T-helper 1 cell (primary cell): Measurements from ENCODE around the gene FBXO8.
"Not testable (repeated sequence)": the region's sequence is repeated elsewhere in the genome, so short reads cannot be mapped to it uniquely, and the experiment has no call there.

Source experiments
- DNase-seq, 5 donors: peaks; one replicate each; pipeline ENCODE4 v3.0.0-alpha.2; 2012 to 2020

The FBXO8 gene

GRCh38 chr4:174282836-174283506 is 496 bp downstream of the FBXO8 start:
- DNase-seq: peak; percentile 58 to 92 (median 73)

DNA sequence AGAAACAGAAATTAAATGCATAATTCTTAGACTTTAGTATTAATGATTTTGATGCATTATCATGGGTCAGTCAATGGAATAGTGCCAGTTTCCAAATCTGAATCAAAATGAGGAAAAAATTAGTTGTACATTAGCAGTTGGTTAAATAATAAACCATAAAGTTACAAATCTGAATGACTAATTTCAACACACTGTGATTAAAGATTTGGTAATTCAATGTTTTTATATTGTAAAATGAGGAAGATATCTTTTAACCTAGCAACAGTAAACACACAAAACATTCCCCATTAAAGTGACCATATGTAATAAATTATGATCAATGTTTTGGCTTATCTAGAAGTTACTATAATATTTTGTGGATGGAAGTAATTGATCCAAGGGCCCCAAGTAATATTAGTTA is 1.6 kb downstream of the FBXO8 start:
- DNase-seq: no peak

DNA sequence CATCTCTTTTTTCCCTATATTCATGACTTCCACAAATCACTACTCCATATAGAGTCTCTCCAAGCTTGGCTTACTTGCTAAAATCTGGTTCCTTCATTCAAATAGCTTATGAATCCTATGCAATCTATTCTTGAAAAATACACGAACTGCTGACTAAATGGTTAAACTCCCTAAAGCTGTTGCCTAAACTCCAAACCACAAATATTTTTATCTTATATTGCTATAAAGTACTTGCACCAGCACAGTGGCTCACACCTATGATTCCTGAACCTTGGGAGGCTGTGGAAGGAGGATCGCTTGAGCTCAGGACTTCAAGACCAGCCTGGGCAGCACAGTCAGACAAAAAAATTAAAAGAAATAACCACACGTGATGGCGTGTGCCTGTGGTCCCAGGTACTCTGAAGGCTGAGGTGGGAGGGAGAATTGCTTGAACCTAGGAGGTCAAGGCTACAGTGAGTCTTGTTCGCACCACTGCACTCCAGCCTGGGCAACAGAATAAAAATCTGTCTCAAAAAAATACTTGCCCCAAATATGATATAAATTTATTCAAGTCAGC is 2.2 kb downstream of the FBXO8 start:
- DNase-seq: no peak

GRCh38 chr4:174279433-174280155 is 3.9 kb downstream of the FBXO8 start:
- DNase-seq: no peak

DNA sequence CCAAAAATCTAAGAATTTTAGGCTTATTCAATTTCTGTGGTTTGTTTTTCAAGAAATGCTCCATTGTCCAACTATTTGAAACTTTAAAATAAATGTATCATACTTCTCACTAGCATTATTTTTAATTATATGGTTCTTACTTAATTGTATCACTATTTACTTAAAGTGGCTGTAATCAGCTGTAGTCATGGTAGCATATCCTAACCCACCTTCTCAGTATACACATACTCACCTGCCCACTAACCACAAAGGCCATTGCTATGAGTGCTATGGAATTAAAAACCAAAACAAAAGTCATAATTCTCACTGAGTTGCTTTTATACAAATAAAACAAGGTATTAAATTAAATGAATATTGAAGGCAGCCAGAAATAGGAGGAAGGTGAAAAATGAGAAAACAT is 5.0 kb downstream of the FBXO8 start:
- no peak for DNase-seq

- DNase-seq: no peak
Observed at GRCh38 chr4:174277433-174277832, 6.0 kb downstream of the FBXO8 start.

DNA sequence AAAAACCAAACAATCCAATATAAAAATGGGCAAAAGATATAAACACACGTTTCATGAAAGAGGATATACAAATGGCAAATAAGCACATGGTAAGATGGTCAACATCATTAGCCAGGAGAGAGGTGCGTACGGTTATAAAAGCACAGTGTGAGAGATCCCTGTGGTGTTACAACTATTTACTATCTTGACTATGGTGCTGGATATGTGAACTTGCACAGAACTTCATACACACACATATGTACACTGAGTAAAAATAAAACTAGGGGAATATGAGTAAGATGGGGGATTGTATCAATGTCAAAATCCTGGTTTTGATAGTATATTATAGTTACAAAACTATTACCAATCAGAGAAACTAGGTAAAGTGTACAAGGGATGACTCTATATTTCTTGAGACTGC is 8.4 kb downstream of the FBXO8 start:
- DNase-seq: no peak

DNA sequence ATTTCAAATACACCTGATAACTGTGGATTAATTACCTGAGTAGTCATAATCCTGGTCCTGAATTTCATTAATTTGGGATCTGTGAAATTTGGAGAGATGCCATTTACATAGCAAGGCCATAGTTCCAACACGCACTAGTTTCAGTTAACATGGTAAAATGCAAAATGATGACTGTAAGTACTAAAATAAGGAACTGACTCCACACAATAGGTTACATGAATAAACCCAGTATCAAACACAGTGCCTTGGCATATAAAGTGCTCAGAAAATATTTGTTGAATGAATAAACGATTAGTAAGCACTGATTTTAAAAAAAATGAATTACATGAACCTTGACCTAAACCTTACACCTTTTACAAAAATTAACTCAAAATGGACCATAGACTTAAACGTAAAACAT is 9.0 kb downstream of the FBXO8 start:
- no peak for DNase-seq

GRCh38 chr4:174273930-174274329 is 9.5 kb downstream of the FBXO8 start:
- no peak for DNase-seq

GRCh38 chr4:174266416-174266815 is 17.1 kb downstream of the FBXO8 start:
- DNase-seq: no peak

- no peak for DNase-seq
Observed at GRCh38 chr4:174265916-174266315, 17.6 kb downstream of the FBXO8 start.

DNA sequence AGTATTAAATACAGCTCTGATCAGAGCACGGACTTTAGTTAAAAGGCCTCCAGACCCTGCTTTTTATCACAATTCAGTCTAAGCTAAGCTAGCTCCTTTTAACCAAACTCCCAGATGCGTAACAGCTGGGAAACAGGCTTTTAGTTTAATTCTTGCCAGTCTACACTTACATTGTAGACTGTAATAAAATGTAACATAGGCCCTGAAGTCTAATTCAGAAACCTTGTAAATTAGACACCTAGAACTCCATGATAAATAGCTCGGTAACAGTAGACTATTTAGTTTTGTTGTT is 20.1 kb downstream of the FBXO8 start:
- DNase-seq: no peak

- DNase-seq: no peak
Observed at GRCh38 chr4:174262624-174263444, 20.6 kb downstream of the FBXO8 start.

- not testable (repeated sequence) for DNase-seq
Observed at GRCh38 chr4:174261432-174261831, 22.0 kb downstream of the FBXO8 start.

- DNase-seq: no peak
Observed at GRCh38 chr4:174260099-174260498, 23.4 kb downstream of the FBXO8 start.

GRCh38 chr4:174259580-174259979 is 23.9 kb downstream of the FBXO8 start:
- DNase-seq: no peak

- DNase-seq: no peak
Observed at GRCh38 chr4:174256277-174256713, 27.2 kb downstream of the FBXO8 start.

DNA sequence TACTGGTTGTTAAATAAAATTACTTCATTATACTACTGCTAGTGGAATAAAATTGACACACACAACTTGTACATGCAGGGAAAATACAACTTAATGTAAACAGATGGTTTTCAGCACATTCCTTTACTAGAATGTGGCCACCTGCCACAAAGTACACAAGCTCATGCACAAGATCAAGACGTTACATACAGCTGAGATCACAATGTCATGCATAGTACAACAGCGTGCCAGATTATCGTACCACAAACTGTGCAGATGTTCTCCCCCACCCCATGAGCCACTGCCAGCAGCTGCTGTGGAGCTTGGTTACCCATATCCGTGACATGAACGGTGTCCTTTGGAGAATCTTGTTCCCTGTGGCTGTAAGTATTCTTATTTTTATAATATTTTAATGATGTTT is 27.7 kb downstream of the FBXO8 start:
- DNase-seq: no peak

- no peak for DNase-seq
Observed at GRCh38 chr4:174255374-174255773, 28.1 kb downstream of the FBXO8 start.

DNA sequence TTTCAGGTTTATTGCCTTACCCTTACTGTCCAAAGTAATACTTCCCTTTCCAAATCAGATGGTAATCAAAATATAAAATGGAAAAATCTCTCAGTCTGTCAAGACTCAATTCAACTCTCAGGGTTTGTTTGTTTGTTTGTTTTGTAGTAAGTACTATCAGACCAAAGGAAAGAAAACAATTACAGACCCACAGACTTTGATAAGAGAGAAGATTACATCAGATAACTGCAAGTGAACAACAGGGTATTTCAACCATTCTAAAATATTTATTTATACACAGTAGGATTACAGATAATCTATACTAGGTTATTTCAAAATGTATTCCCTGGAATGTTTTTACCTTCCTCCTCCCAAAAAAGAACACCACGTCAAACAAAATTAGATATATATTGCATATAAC is 28.9 kb downstream of the FBXO8 start:
- no peak for DNase-seq

DNA sequence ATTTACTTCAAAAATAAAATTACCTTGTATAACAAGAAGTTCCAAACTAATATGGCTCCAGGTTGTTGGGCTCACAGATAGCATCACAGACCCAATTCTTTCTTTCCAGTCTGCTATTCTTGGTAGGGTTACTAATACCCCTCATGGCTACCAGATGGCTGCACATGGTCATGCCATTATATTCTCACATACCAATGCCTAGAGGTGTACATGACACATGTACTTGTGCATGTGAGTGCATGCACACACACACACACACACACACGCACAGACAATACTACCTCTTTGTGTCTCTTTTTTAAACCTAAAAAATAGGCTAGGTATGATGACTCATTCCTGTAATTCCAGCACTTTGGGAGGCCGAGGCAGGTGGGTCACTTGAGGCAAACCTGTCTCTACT is 31.1 kb downstream of the FBXO8 start:
- no peak for DNase-seq

DNA sequence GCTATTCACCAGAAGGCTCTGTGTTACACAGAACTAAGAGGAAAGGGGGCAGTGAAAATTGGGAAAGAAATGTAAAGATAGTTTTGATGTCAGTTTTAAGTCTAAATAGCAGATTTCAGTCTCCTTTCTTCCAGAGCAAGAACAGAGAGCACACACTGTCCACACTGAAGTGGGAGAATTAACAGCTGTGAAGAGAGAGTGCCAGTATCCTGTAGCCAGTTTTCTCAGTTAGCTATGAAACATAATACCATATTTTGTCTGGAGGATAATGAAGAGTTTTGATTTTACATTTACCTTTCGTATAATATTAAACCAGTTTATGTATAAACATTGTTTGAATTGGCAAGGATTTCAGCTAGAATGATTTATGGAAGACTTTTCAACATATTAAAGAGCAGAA is 35.1 kb downstream of the FBXO8 start:
- DNase-seq: no peak

DNA sequence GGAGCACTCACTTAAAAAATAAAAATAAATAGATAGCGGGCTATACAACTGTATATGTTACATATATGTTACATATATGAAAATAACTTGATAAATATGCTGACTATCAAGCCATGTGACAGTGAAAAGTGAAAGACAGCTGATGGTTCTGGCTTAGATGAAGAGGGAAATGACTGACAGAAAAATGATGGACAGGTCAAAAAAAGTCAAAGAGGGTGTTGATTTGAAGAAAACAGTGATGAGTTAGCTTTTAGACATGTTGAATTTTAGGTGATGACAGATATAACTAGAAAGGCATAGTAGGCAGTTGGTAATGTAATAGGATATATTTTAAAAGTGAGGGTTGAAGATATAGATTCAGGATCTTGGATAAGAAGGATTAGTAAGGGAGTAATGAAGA is 37.8 kb downstream of the FBXO8 start:
- no peak for DNase-seq

GRCh38 chr4:174244441-174244840 is 39.0 kb downstream of the FBXO8 start:
- no peak for DNase-seq
